NCI-H748 (cell line): ENCODE results near the gene THSD8.
A peak's percentile ranks its signal among the peaks of the same experiment; 100 is the strongest.

Source experiments
- DNase-seq: peaks from one replicate; lab custom pipeline; 2025; ENCODE audit not compliant: unreplicated experiment; lab: John Stamatoyannopoulos, UW

THSD8 gene

DNA sequence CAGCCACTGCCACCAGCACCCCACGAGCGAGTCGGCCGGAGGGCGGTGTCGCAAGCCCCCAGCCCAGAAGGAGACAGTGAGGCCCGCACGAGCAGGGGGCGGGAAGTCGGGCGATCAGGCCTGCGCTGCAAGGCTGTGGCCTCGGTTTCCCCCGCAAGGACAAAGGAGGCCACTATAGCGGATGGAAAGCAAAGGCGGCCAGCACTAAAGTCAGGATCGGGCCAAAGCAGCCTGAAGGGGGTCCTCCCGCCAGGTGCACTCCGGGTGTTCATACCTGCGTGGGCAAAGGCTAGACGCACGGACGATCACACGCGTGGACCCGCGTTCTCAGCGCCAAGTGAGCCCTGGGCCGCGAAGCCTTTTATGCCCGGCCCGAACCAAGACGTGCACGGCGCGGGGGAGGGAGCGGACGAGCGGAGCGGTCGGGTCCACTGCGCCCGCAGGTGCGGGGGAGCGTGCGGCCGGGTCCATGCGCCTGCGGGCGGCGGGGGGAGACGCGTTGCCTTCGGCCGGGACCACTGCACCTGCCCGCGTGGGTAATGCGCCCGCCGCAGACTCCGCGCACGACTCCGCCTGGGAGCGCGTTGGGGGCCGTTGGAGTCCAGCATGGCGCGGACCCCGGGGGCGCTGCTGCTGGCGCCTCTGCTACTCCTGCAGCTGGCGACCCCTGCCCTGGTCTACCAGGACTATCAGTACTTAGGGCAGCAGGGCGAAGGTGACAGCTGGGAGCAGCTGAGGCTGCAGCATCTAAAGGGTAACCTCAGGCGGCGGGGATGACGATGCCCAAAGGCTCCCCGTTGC is at the start of gene THSD8, which contains the start of gene PRDX2:
TSS of gene THSD8 (plus strand) at position 604 of the 801 bp plus-strand sequence. CDS start at position 607, 3 bp downstream.
TSS of gene PRDX2 (minus strand) at position 335 of the 801 bp plus-strand sequence. CDS start 539 bp downstream, outside the sequence.
- peak; percentile 86 for DNase-seq

DNA sequence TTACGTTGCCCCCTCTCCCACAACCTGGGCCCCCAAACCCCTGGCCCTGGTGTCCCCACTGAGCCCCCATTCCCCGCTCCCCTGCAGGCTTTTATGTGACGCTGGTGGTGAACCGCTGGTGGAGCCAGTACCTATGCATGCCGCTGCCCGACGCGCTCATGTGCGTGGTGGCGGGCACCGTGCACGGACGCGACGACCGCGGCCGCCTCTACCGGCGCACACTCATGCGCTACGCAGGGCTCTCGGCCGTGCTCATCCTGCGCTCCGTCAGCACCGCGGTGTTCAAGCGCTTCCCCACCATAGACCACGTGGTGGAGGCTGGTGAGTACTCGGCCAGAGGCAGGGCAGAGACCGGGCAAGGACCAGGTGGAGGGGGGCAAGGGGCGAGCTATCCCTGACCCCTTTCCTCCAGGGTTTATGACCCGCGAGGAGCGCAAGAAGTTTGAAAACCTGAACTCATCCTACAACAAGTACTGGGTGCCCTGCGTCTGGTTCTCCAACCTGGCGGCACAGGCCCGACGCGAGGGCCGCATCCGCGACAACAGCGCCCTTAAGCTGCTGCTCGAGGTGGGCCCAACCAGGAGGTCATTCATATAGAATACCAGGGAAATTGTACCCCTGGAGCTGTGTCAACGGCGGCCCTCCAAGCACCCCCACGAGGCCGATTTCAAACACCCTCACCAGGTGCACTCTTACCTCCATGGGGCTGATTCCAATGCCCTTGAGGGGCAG is 47.2 kb upstream of the THSD8 start:
- DNase-seq: no peak

GRCh38 chr19:12756150-12756883 is 45.6 kb upstream of the THSD8 start:
- no peak for DNase-seq

DNA sequence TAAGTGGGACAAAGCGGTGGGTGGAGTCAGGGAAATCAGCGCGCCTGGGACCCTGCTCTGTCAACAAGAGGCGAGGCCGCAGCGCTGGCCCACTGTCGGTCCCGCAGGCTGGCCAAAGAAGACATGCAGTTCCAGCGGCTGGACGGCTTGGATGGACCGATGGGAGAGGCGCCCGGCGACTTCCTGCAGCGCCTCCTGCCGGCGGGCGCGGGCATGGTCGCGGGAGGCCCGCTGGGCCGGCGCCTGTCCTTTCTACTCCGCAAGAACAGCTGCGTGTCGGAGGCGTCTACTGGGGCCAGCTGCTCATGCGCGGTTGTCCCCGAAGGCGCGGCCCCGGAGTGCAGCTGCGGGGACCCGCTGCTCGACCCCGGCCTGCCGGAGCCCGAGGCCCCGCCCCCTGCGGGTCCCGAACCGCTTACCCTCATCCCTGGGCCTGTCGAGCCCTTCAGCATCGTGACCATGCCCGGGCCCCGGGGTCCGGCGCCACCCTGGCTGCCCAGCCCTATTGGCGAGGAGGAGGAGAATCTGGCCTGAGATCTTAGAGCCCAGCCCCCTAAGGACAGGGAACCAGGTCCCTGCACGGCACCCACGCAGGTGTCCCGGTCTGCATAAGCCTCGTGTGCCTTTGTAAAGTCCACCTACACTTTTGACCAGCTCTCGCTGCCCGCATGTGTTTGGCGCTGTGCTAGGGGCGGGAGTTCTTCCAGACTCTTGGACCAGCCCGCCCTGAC is 44.2 kb upstream of the THSD8 start:
- peak; percentile 74 for DNase-seq

- DNase-seq: no peak
Observed at GRCh38 chr19:12759686-12760085, 42.2 kb upstream of the THSD8 start.

- DNase-seq: no peak
Observed at GRCh38 chr19:12763100-12763499, 38.8 kb upstream of the THSD8 start.

DNA sequence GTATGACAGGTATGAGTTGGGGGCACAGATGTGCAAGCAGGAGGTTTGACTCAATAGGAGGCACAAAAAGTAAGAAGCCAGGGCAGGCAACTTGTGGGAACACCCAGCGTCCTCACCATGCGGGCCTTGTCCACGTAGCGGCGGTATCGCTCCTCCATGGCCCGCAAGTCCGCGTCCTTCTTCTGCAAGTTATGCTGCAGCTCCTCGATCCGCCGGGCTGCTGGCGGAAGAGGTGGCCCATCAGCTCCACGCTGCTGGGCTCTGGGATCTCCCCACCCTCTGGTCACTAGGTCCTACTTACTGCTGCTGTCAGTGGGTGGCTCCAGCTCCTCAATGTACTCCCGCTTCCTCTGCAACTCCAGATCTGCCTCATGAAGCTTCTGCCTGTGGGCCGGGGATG is 37.2 kb upstream of the THSD8 start:
- no peak for DNase-seq

- peak; percentile 66 for DNase-seq
Observed at GRCh38 chr19:12766051-12766521, 35.8 kb upstream of the THSD8 start.

DNA sequence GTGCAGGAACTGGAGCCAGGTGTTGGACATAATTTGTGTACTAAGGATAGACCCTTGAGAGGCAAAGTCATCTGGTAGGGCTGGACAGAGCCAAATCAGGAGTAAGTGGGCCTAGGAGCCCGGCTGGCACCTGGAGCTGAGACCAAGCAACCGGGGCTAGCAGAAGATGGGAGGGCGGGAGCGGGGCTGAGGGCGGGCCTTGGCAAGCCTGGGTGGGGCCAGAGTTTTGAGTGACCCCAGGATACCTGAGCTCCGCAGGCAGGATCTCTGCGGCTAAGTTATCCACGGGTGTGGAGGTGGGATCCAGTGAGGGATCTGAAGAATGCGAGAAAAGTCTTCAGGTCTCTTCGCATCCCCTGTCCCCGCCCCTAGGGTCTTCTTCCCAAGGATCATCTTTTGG is 34.7 kb upstream of the THSD8 start:
- DNase-seq: no peak

DNA sequence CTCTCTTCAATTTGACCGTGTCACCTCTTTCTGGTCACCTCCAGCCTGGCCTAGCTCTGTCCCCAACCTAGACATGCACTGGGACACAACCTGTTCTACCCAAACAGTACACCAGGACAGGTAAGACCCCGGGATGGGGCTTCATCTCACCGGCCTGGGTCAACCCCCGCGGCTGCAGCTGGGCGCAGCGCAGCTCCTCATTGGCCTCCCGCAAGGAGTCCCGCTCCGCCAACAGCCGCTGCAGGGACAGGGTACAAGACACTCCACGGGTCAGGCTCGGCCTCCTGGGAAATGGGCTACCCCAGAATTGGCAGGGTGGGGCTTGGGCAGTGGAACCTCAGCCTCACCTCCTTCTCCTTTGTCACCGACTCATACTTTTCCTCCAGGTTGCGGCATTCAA is 34.2 kb upstream of the THSD8 start:
- no peak for DNase-seq

DNA sequence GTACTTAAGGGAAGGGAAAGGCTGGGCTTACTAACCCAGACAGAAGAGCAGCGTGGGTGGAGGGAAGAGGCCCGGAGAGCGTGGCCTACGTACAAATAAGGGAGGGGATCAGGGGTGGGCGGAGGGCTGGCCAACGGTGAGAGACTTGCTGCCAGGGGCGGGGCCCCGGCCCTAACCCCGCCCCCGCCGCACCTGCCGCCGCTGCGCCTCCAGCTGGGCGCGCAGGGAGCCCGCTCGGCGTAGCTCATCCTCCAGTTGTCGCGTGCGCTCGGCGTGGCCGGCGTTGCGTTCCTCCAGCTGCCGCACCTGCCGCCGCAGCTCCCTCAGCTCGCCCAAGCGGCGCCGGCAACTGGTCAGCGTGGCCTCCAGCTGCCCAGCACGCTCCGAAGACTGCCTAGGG is 32.2 kb upstream of the THSD8 start:
- peak; percentile 92 for DNase-seq

DNA sequence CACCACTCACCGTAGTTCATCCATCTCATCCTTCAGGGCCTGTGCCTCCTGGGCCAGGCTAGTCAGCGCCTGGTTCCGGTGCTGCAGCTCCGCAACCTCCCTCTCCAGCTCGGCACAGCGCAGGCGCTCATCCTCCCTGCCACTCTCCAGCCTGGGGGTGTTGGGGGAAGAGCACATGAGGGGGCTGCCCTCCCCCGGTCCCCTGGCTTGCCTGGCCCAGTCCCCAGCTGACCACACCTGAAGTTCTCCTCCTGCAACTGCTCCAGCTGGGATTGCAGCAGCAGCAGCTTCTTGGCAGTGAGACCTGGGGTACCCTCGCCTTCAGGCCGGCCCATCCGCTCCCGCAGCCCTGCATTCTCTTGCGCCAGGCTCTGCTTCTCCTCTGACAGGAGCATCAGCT is 30.9 kb upstream of the THSD8 start:
- no peak for DNase-seq

GRCh38 chr19:12772323-12772722 is 29.5 kb upstream of the THSD8 start:
- DNase-seq: no peak

GRCh38 chr19:12773571-12773970 is 28.3 kb upstream of the THSD8 start:
- no peak for DNase-seq

- DNase-seq: peak; percentile 92
Observed at GRCh38 chr19:12774588-12775555, 27.0 kb upstream of the THSD8 start, which contains the start of gene HOOK2. Gene HOOK2 (minus strand): TSS chr19:12775552. CDS start chr19:12775449, 103 bp downstream.

DNA sequence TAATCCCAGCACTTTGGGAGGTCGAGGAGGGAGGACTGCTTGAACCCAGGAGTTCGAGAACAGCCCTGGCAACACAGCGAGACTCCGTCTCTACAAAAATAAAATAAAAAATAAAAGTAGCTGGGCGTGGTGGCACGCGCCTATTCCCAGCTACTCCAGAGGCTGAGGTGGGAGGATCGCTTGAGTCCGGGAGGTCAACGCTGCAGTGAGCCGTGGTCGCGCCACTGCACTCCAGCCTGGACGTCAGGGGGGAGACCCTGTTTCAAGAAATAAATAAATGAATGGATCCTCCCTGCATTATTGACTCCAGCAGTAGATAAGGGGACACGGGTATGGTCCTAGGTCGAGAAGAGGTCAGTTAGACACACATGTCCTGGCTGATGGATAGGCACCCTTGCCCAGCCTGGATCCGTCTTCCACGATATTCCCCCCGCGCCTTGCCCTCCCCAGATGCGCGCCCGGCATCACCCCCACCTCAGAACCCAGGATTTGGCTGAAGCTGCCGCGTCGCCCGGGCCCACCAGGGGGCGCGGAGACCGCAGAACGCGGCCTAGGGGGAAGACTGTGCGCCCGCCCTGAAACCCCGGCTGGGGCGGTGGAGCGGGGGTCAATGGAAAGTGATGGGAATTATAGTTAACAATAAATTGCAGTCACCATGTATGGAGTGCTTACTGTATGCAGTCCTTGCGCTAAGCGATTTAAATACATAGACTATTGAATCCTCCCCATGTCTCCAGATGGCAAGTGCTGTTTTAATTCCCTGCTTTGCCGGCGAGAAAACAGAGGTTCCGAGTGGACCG is 24.5 kb upstream of the THSD8 start:
- DNase-seq: peak; percentile 78

GRCh38 chr19:12778017-12778904 is 23.6 kb upstream of the THSD8 start:
- DNase-seq: peak; percentile 76

GRCh38 chr19:12778905-12779161 is 23.0 kb upstream of the THSD8 start:
- DNase-seq: no peak
